Heart right ventricle (tissue), 16 donors: ENCODE data around the gene CEP164. TPM values are rescaled to one million over a fixed set of nuclear protein-coding genes. Genes with fewer than 3 reads are reported as not detected.

Experiments used
- ATAC-seq, 8 donors: fragments of 200-7000 bp; cut with Tn5 transposase; one replicate each; pipeline ENCODE4 v1.9.1; 2020; ENCODE audit warnings: mild to moderate bottlenecking in 8 of 8, moderate library complexity in 8 of 8, moderate number of reproducible peaks in 1 of 8
- DNase-seq, 2 donors: peaks; one replicate each; pipeline ENCODE4 v3.0.0-alpha.2; 2020
- H3K27ac ChIP-seq, 10 donors: fragments of 200-600 bp; sonication (generic) in 2 of 10; one replicate each; pipeline versions ENCODE4 v1.5.0 to v1.8.0; 2020 to 2022; ENCODE audit warnings: mild to moderate bottlenecking in 3 of 10
- H3K27me3 ChIP-seq, 7 donors: fragments of 200-600 bp; one replicate each; pipeline ENCODE4 v1.8.0; 2021 to 2022; ENCODE audit warnings: mild to moderate bottlenecking in 2 of 7
- H3K36me3 ChIP-seq, 9 donors: fragments of 200-600 bp; sonication (generic) in 1 of 9; one replicate each; pipeline versions ENCODE4 v1.5.0 to v1.8.0; 2020 to 2022; ENCODE audit warnings: mild to moderate bottlenecking in 2 of 9
- H3K4me1 ChIP-seq, 9 donors: fragments of 200-600 bp; sonication (generic) in 1 of 9; one replicate each; pipeline versions ENCODE4 v1.5.0 to v1.8.0; 2020 to 2022; ENCODE audit warnings: mild to moderate bottlenecking in 4 of 9
- H3K4me3 ChIP-seq, 10 donors: fragments of 200-600 bp; sonication (generic) in 2 of 10; one replicate each; pipeline versions ENCODE4 v1.5.0 to v1.8.0; 2020 to 2022; ENCODE audit warnings: mild to moderate bottlenecking in 7 of 10, moderate library complexity in 2 of 10
- H3K9me3 ChIP-seq, 11 donors: fragments of 200-600 bp in 10 of 11; sonication (generic) in 2 of 11; one replicate each; pipeline versions ENCODE4 v1.5.0 to v1.8.0; 2013 to 2022; ENCODE audit warnings: mild to moderate bottlenecking in 2 of 11, control low read depth in 1 of 11, moderate library complexity in 1 of 11
- WGBS, 2 donors: extraction: QIAGEN DNeasy Blood & Tissue Kit; methylation state at CpG; one replicate each; pipeline ENCODE4 v1.1.7; 2013; ENCODE audit warnings: inconsistent platforms in 1 of 2; 5-methylcytosine and 5-hydroxymethylcytosine counted together
- intact Hi-C, 10 donors: fragments of 100-400 bp; cut with DNase I; formaldehyde crosslinking; loops; one replicate each; pipeline versions ENCODE4 v1.11.1 to v1.14.2; 2022
- polyA plus RNA-seq, 2 donors: library from polyadenylated mRNA; stranded (reverse); fragments of 200-250 nt; gene quantifications; one replicate each; pipeline ENCODE4 v1.2.3, GENCODE V29; 2013
- total RNA-seq, 10 donors: library from RNA; stranded (reverse); fragmentation: NEBNext Ultra II Directional in 3 of 10; extraction: Animal tissue kit (Norgen Biotek cat#: 25700) in 3 of 10; gene quantifications; one replicate each; pipeline versions ENCODE4 v1.2.1 to v1.2.4, GENCODE V29; 2021 to 2023
- TF ChIP-seq, protein P1 (sequence below), 9 donors: fragments of 200-600 bp; sonication (generic) in 2 of 9; IDR thresholded peaks; one replicate each; pipeline versions ENCODE4 v1.5.0 to v1.8.0; 2021 to 2022; ENCODE audit warnings: antibody characterized with exemption in 9 of 9, mild to moderate bottlenecking in 5 of 9, moderate library complexity in 1 of 9
- donor health status: Arrhythmogenic right ventricular cardiomyopathy.
- donor health status: ischemic (EF 13 %, LVEDD 7.1; RV severe dilation, severe dysfunction).
- donor health status: healthy with polysubstance abuse.
- donor health status: DM: no; HTN: yes; CAD: no.
- donor health status: DM: no; HTN: no; CAD: no.
- donor health status: ischemic (EF 25% LVEDD 6.9; RV normal size, moderate dysfunction).
- donor health status: ischemic (EF 25% LVEDD 5.7; RV mildly dilated, moderate dysfunction).
- donor health status: healthy.
- donor health status: DM: yes; HTN: yes; CAD: no.
- donor health status: Ischemic cardiomyopathy.
- donor health status: ischemic (EF 35%, LVEDD 5.7; RV mildly dilated, moderate dysfunction).
- donor health status: nonischemic (EF 11% LVEDD 7.7; RV severe dilation, severe dysfunction).
- donor health status: DM: yes; HTN: yes; CAD: no.
- donor health status: PGD.
- donor health status: ischemic (EF 29% LVEDD 5.4; RV normal size, mild dysfunction).
- donor health status: nonischemic (EF 23%, LVEDD 6.1; RV moderate dilation, normal function).

Gene CEP164
- total and polyA plus RNA-seq, 12 donors: 3.5 to 17.9 (median 6.6) TPM

DNA sequence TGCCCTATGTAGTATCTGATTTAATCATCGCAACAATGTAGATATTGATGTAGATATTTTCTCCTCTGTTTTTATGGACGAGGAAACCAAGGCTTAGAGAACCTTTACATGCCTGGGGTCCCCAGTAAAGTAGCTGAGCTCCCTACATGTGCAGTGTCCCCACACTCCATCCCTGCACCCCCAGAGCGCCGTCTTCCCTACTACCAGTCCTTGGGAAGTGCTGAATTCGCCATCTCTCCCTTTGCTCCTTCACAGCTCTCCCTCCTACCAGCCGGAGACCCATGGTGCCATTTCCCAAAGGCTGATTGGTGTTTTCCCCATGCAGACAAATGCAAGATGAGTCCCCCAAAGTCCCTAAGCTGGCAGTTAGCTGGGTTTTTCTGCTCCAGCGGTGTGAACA is 86.0 kb downstream of the CEP164 start:
- ATAC-seq: no peak
- 98% methylated on average over 7 of the region's 7 CpGs for WGBS, 2 donors
- DNase-seq: no peak
- H3K27me3 ChIP-seq: peaks cover 0 to 9% (median 0%) of the 10 kb centered on the region in 7 donors
- no peaks in the 10 kb centered on the region for H3K4me1 ChIP-seq
- no peak overlapping the region for H3K4me3 ChIP-seq
- no peaks in the 10 kb centered on the region for H3K9me3 ChIP-seq
- H3K36me3 ChIP-seq: peaks cover 0 to 44% (median 2%) of the 10 kb centered on the region in 9 donors
- intact Hi-C loops: no loop called here
- no peak overlapping the region for H3K27ac ChIP-seq
- TF ChIP-seq, protein P1, sequence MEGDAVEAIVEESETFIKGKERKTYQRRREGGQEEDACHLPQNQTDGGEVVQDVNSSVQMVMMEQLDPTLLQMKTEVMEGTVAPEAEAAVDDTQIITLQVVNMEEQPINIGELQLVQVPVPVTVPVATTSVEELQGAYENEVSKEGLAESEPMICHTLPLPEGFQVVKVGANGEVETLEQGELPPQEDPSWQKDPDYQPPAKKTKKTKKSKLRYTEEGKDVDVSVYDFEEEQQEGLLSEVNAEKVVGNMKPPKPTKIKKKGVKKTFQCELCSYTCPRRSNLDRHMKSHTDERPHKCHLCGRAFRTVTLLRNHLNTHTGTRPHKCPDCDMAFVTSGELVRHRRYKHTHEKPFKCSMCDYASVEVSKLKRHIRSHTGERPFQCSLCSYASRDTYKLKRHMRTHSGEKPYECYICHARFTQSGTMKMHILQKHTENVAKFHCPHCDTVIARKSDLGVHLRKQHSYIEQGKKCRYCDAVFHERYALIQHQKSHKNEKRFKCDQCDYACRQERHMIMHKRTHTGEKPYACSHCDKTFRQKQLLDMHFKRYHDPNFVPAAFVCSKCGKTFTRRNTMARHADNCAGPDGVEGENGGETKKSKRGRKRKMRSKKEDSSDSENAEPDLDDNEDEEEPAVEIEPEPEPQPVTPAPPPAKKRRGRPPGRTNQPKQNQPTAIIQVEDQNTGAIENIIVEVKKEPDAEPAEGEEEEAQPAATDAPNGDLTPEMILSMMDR (IDR thresholded peaks at IDR 0.05): no peak

DNA sequence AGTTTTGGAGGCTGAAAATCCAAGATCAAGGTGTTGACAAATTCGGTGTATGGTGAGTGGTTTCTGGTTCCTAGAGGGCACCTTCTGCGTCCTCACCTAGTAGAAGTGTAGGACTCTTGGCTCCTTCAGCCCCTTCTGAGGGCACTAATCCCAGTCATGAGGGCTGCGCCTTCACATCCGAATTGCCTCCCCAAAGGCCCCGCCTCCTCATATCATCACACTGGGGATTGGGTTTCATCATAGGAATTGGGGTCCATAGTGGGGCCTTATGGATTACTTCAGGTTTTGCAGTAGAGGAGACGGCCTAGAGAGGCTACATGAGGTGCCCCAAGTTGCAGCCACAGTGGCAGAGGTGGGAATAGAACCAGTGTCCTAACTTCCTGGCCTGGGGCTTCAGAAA is 87.1 kb downstream of the CEP164 start:
- no peak for DNase-seq
- 94 to 96% methylated on average over 6 of the region's 6 CpGs for WGBS, 2 donors

DNA sequence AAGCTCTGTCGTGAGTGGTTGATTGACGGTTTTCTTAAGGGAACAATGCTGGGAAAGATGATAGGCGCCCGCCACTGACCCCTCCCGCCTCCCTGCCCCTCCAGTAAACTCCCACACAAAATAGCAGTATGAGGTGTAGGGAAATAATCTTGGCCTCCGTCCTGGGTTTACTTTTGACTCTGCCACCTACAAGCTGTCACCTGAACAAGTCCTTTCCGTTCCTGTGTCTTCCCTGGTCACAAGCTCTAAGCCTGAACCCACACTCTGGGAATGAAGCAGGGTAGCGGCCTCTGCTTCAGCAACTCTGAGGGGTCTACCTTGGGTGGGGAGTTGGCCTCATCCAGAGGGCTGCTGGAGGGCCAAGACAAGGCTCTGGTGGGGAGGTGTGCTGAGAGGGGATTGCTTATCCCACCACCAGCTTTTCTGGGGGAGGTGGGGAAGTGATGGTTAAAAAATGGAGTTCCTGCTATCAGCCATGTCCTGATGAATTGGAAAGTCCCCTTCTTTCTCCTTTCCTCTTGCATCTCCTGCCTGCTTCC is 87.8 kb downstream of the CEP164 start:
- intact Hi-C loops: no loop called here
- TF ChIP-seq, protein P1 (IDR thresholded peaks at IDR 0.05): no peak

More for the DNA sequence above, 87.1 kb downstream of the CEP164 start:
- Histone ChIP-seq H3K27me3 (peaks cover 0 to 9% (median 0%) of the 10 kb centered on the region in 7 donors), H3K27ac (no peak overlapping the region), H3K36me3 (peaks cover 0 to 33% (median 0%) of the 10 kb centered on the region in 9 donors), H3K4me3 (no peak overlapping the region), H3K9me3 (no peaks in the 10 kb centered on the region), H3K4me1 (no peaks in the 10 kb centered on the region)
- ATAC-seq: no peak
- intact Hi-C loops: no loop called here
- TF ChIP-seq, protein P1 (IDR thresholded peaks at IDR 0.05): no peak

DNA sequence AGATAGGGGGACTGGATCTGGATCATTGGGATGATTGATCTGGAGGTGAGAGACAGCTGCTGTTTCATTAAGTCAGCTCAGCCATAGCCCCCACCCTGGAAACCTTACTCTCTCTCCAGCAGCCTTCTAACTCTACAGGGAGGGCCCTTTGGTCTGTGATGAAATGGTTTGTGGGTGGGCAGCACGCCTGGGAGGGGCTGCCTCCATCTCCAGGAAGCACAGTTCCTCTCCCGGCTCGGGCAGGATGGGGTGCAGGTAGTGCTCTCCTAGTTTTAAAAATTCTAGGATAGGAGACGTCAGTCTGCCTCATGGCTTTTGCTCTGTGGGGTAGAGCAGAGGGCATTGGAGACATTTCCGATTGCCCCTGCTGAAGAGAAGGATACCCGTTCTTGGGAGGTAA is 89.7 kb downstream of the CEP164 start:
- ATAC-seq: no peak
- Histone ChIP-seq H3K9me3 (no peaks in the 10 kb centered on the region), H3K36me3 (peaks cover 0 to 9% (median 0%) of the 10 kb centered on the region in 9 donors), H3K27me3 (peaks cover 0 to 9% (median 0%) of the 10 kb centered on the region in 7 donors), H3K4me1 (no peaks in the 10 kb centered on the region), H3K27ac (no peak overlapping the region), H3K4me3 (no peak overlapping the region)
- TF ChIP-seq, protein P1 (IDR thresholded peaks at IDR 0.05): no peak
- DNase-seq: no peak
- intact Hi-C loops: no loop called here
- 59 to 60% methylated on average over 6 of the region's 6 CpGs for WGBS, 2 donors

More for the DNA sequence above, 87.8 kb downstream of the CEP164 start:
- Histone ChIP-seq H3K36me3 (peaks cover 0 to 26% (median 0%) of the 10 kb centered on the region in 9 donors), H3K4me3 (no peak overlapping the region), H3K4me1 (no peaks in the 10 kb centered on the region), H3K27ac (no peak overlapping the region), H3K9me3 (no peaks in the 10 kb centered on the region), H3K27me3 (peaks cover 0 to 9% (median 0%) of the 10 kb centered on the region in 7 donors)
- WGBS, 2 donors: 76 to 79% methylated on average over 8 of the region's 8 CpGs
- DNase-seq (no peak), ATAC-seq (no peak)
